ENCODE data around the gene FBXO4. TPM values are rescaled to one million over a fixed set of nuclear protein-coding genes. Genes with fewer than 3 reads are reported as not detected.

FBXO4 gene
- total and polyA plus RNA-seq, 2 of the 8 experiments (the other 6 are each of a cell fraction or from before 2014, with no cell fraction given): 0.60 to 0.88 TPM

- H2BK120ac ChIP-seq (replicated peaks; ENCODE audit: low read depth, low read length): no peak overlapping the region
- H4K8ac ChIP-seq (ENCODE audit: extremely low read depth, insufficient read depth, low read length): no peak overlapping the region
- no peak overlapping the region for H2BK15ac ChIP-seq (ENCODE audit: low read length)
- DNase-seq (ENCODE audit: low read depth in 1 of 2, low spot score in 2 of 2) (no peak), FAIRE-seq (no peak)
- H3K9me3 ChIP-seq (ENCODE audit: insufficient read depth in 2 of 2, low read depth in 1 of 2, low read length in 1 of 2): no peaks in the 10 kb centered on the region
- no peak overlapping the region for H3K27ac ChIP-seq (ENCODE audit: low read depth, low read length)
- no peaks in the 10 kb centered on the region for H3K79me2 ChIP-seq (ENCODE audit: control insufficient read depth in 1 of 2, insufficient read depth in 2 of 2, low read length in 2 of 2)
- no peak overlapping the region for H2BK5ac ChIP-seq (ENCODE audit: low read depth, low read length)
- H3K27me3 ChIP-seq (replicated peaks in 1 of 4; ENCODE audit: control insufficient read depth in 3 of 4, extremely low read depth in 1 of 4, insufficient read depth in 3 of 4, low read length in 3 of 4): no peaks in the 10 kb centered on the region
- H2AFZ ChIP-seq (ENCODE audit: low read length): no peak overlapping the region
- no peak overlapping the region for H2BK20ac ChIP-seq (ENCODE audit: low read length)
- H3K4ac ChIP-seq (replicated peaks; ENCODE audit: insufficient read length, low read depth, low read length): no peak overlapping the region
- H3K36me3 ChIP-seq (ENCODE audit: control insufficient read depth in 2 of 4, insufficient read depth in 4 of 4, low read length in 3 of 4): no peaks in the 10 kb centered on the region
- no peak overlapping the region for H3K23ac ChIP-seq (ENCODE audit: insufficient read length)
- no peak overlapping the region for H4K5ac ChIP-seq (ENCODE audit: insufficient read length, low read depth, low read length)
- TF ChIP-seq SIRT6 (IDR thresholded peaks at IDR 0.05; ENCODE audit: low read length) (no peak), CEBPB (IDR thresholded peaks at IDR 0.05; ENCODE audit: low read depth, low read length) (peak; percentile 56; the same call in 1 of the 2 replicates)
- no peaks in the 10 kb centered on the region for H3K79me1 ChIP-seq (ENCODE audit: low read depth, low read length)
- H4K91ac ChIP-seq (replicated peaks; ENCODE audit: insufficient read length, low read length): no peak overlapping the region
- POLR2A ChIA-PET (ENCODE audit: partially characterized antibody): no interaction called here
- no peak overlapping the region for H3K4me3 ChIP-seq (ENCODE audit: extremely low read depth in 1 of 4, insufficient read depth in 2 of 4, low read depth in 3 of 4, low read length in 4 of 4)
- CTCF ChIA-PET (ENCODE audit: partially characterized antibody): interaction anchor here (0.9 kb wide), 1 partner anchor 71 kb away, joined by 3 read pairs; no protein-coding TSS in a partner anchor
- H3K18ac ChIP-seq (ENCODE audit: extremely low read depth, low read length): no peak overlapping the region
- H3K23me2 ChIP-seq (ENCODE audit: low read depth, low read length): no peaks in the 10 kb centered on the region
- H4K20me1 ChIP-seq (replicated peaks in 1 of 2; ENCODE audit: control insufficient read depth in 1 of 2, insufficient read depth in 2 of 2, low read length in 2 of 2): no peaks in the 10 kb centered on the region
- no peak overlapping the region for H2BK12ac ChIP-seq (ENCODE audit: low read depth, low read length)
- H3K56ac ChIP-seq (replicated peaks; ENCODE audit: insufficient read length, low read depth, low read length): no peak overlapping the region
- 95% methylated on average over 3 of the region's 3 CpGs; no CpG with 5 or more reads in 1 of the 2 experiments for WGBS, 2 experiments (ENCODE audit: extremely low coverage in 1 of 2, insufficient coverage in 1 of 2, insufficient read length in 1 of 2, insufficient replicate concordance in 2 of 2, low coverage in 1 of 2, low lambda C conversion rate in 2 of 2, missing lambda C conversion rate in 1 of 2)
- H2AK5ac ChIP-seq (ENCODE audit: low read depth, low read length): no peak overlapping the region
- H3K9ac ChIP-seq (replicated peaks in 1 of 4; ENCODE audit: extremely low read depth in 1 of 4, low read depth in 3 of 4, low read length in 3 of 4): no peak overlapping the region
- no peak overlapping the region for H3K14ac ChIP-seq (ENCODE audit: insufficient read length)
- no peak overlapping the region for H3K4me2 ChIP-seq (ENCODE audit: insufficient read depth in 1 of 2, low read depth in 2 of 2, low read length in 2 of 2)
- no peaks in the 10 kb centered on the region for H3K4me1 ChIP-seq (replicated peaks in 1 of 4; ENCODE audit: control insufficient read depth in 3 of 4, insufficient read depth in 4 of 4, low read length in 3 of 4)
These were observed 61.0 kb downstream of the FBXO4 start for GRCh38 chr5:41985945-41986695.

Small RNAs within 50 kb of the gene (small RNA-seq; reads per million reads assigned to genes)
- gene RF00019 (ENCODE audit: insufficient read depth): not detected

Other genes starting within 250 kb of the FBXO4 start
- 25.8 and 28.2 TPM in 2 replicates for gene OXCT1, start 54.9 kb upstream of the FBXO4 start, total RNA-seq (2021; fragmentation: NEBNext Ultra II Directional; extraction: Animal tissue kit (Norgen Biotek cat#: 25700))
- 5.2 and 10.1 TPM in 2 replicates for gene OXCT1, start 54.9 kb upstream of the FBXO4 start, polyA plus RNA-seq (2011; rRNA removed)
- 33.4 and 35.1 TPM in 2 replicates for gene RIMOC1, start 20.9 kb upstream of the FBXO4 start, total RNA-seq (2021; fragmentation: NEBNext Ultra II Directional; extraction: Animal tissue kit (Norgen Biotek cat#: 25700))
- 12.6 and 20.6 TPM in 2 replicates for gene RIMOC1, start 20.9 kb upstream of the FBXO4 start, polyA plus RNA-seq (2011; rRNA removed)

Data from H1 (cell line).